ENCODE results near the gene SLC6A17. TPM values are rescaled to one million over a fixed set of nuclear protein-coding genes. Genes with fewer than 3 reads are reported as not detected.

The SLC6A17 gene
- total and polyA plus RNA-seq, 2 donors: 0.05 to 0.10 TPM

GRCh38 chr1:110242731-110243130 lies 92.4 kb downstream of the SLC6A17 start:
- 85% methylated on average over 4 of the region's 4 CpGs for WGBS
- Histone ChIP-seq H3K27ac (ENCODE audit: low read depth) (no peak overlapping the region), H3K36me3 (ENCODE audit: insufficient read depth) (no peaks in the 10 kb centered on the region), H3K4me3 (ENCODE audit: low read depth, low read length) (no peak overlapping the region), H3K4me1 (ENCODE audit: insufficient read depth) (no peaks in the 10 kb centered on the region)
- DNase-seq (ENCODE audit: extremely low spot score): no peak

- no peaks in the 10 kb centered on the region for H3K4me1 ChIP-seq (ENCODE audit: insufficient read depth)
- H3K4me3 ChIP-seq (ENCODE audit: low read depth, low read length): no peak overlapping the region
- H3K27ac ChIP-seq (ENCODE audit: low read depth): no peak overlapping the region
- WGBS: 60% methylated on average over 7 of the region's 7 CpGs
- no peak for DNase-seq (ENCODE audit: extremely low spot score)
- H3K36me3 ChIP-seq (ENCODE audit: insufficient read depth): no peaks in the 10 kb centered on the region
Measured at GRCh38 chr1:110243146-110243545, 92.9 kb downstream of the SLC6A17 start.

- H3K4me3 ChIP-seq (ENCODE audit: low read depth, low read length): no peak overlapping the region
- H3K27ac ChIP-seq (ENCODE audit: low read depth): no peak overlapping the region
- no peaks in the 10 kb centered on the region for H3K36me3 ChIP-seq (ENCODE audit: insufficient read depth)
- no peak for DNase-seq (ENCODE audit: extremely low spot score)
- WGBS: 21% methylated on average over 9 of the region's 9 CpGs
- H3K4me1 ChIP-seq (ENCODE audit: insufficient read depth): no peaks in the 10 kb centered on the region
Measured at GRCh38 chr1:110243574-110243973, 93.3 kb downstream of the SLC6A17 start.

- 45% methylated on average over 9 of the region's 9 CpGs for WGBS
- Histone ChIP-seq H3K36me3 (ENCODE audit: insufficient read depth) (no peaks in the 10 kb centered on the region), H3K4me1 (ENCODE audit: insufficient read depth) (no peaks in the 10 kb centered on the region), H3K4me3 (ENCODE audit: low read depth, low read length) (no peak overlapping the region), H3K27ac (ENCODE audit: low read depth) (no peak overlapping the region)
- no peak for DNase-seq (ENCODE audit: extremely low spot score)
Measured at GRCh38 chr1:110245876-110246620, 95.8 kb downstream of the SLC6A17 start.

GRCh38 chr1:110248746-110249145 lies 98.5 kb downstream of the SLC6A17 start:
- no peak for DNase-seq (ENCODE audit: extremely low spot score)
- H3K4me3 ChIP-seq (ENCODE audit: low read depth, low read length): no peak overlapping the region
- no peaks in the 10 kb centered on the region for H3K4me1 ChIP-seq (ENCODE audit: insufficient read depth)
- WGBS: 65% methylated on average over 4 of the region's 4 CpGs
- H3K36me3 ChIP-seq (ENCODE audit: insufficient read depth): no peaks in the 10 kb centered on the region
- H3K27ac ChIP-seq (ENCODE audit: low read depth): no peak overlapping the region

GRCh38 chr1:110249256-110249655 lies 99.0 kb downstream of the SLC6A17 start:
- 55% methylated on average over 4 of the region's 4 CpGs for WGBS
- H3K36me3 ChIP-seq (ENCODE audit: insufficient read depth): no peaks in the 10 kb centered on the region
- H3K27ac ChIP-seq (ENCODE audit: low read depth): no peak overlapping the region
- H3K4me1 ChIP-seq (ENCODE audit: insufficient read depth): no peaks in the 10 kb centered on the region
- no peak overlapping the region for H3K4me3 ChIP-seq (ENCODE audit: low read depth, low read length)
- no peak for DNase-seq (ENCODE audit: extremely low spot score)

GRCh38 chr1:110250008-110250407 lies 99.7 kb downstream of the SLC6A17 start:
- no peaks in the 10 kb centered on the region for H3K4me1 ChIP-seq (ENCODE audit: insufficient read depth)
- H3K27ac ChIP-seq (ENCODE audit: low read depth): no peak overlapping the region
- H3K4me3 ChIP-seq (ENCODE audit: low read depth, low read length): no peak overlapping the region
- H3K36me3 ChIP-seq (ENCODE audit: insufficient read depth): no peaks in the 10 kb centered on the region
- no peak for DNase-seq (ENCODE audit: extremely low spot score)
- WGBS: 63% methylated on average over 4 of the region's 4 CpGs

- H3K4me3 ChIP-seq (ENCODE audit: low read depth, low read length): no peak overlapping the region
- no peak for DNase-seq (ENCODE audit: extremely low spot score)
- 68% methylated on average over 2 of the region's 2 CpGs for whole genome bisulfite sequencing
- H3K27ac ChIP-seq (ENCODE audit: low read depth): no peak overlapping the region
- no peaks in the 10 kb centered on the region for H3K36me3 ChIP-seq (ENCODE audit: insufficient read depth)
- H3K4me1 ChIP-seq (ENCODE audit: insufficient read depth): no peaks in the 10 kb centered on the region
Measured at GRCh38 chr1:110250749-110251148, 100.5 kb downstream of the SLC6A17 start.

Other genes with a start within 250 kb of the SLC6A17 start
- 10.9 TPM for gene CSF1, start 239.6 kb upstream of the SLC6A17 start, total RNA-seq
- 56.2 TPM for gene CSF1, start 239.6 kb upstream of the SLC6A17 start, polyA plus RNA-seq
- 46.2 TPM for gene AHCYL1, start 165.7 kb upstream of the SLC6A17 start, total RNA-seq
- 68.1 TPM for gene AHCYL1, start 165.7 kb upstream of the SLC6A17 start, polyA plus RNA-seq
- gene STRIP1, start 115.9 kb upstream of the SLC6A17 start, total RNA-seq: 46.0 TPM
- 26.5 TPM for gene STRIP1, start 115.9 kb upstream of the SLC6A17 start, polyA plus RNA-seq
- gene ALX3, start 79.8 kb upstream of the SLC6A17 start, total RNA-seq: 0.21 TPM
- 0.15 TPM for gene ALX3, start 79.8 kb upstream of the SLC6A17 start, polyA plus RNA-seq
- not detected for gene UBL4B, start 38.1 kb upstream of the SLC6A17 start, total RNA-seq
- gene UBL4B, start 38.1 kb upstream of the SLC6A17 start, polyA plus RNA-seq: not detected
- gene KCNC4, start 59.8 kb downstream of the SLC6A17 start, total RNA-seq: 1.7 TPM
- gene KCNC4, start 59.8 kb downstream of the SLC6A17 start, polyA plus RNA-seq: 6.2 TPM
- 42.7 TPM for gene RBM15, start 188.9 kb downstream of the SLC6A17 start, total RNA-seq
- 4.1 TPM for gene RBM15, start 188.9 kb downstream of the SLC6A17 start, polyA plus RNA-seq
- 15.4 TPM for gene SLC16A4, start 240.5 kb downstream of the SLC6A17 start, total RNA-seq
- 3.6 TPM for gene SLC16A4, start 240.5 kb downstream of the SLC6A17 start, polyA plus RNA-seq

All from urinary bladder (tissue), 4 donors.